BE2C (cell line): ENCODE results near the gene KL.

Experiments used
- DNase-seq: peaks from one replicate; pipeline ENCODE4 v3.0.0-alpha.2; 2020
- H3K27me3 ChIP-seq: fragments of 250-450 bp; sonication (Bioruptor Pico); 2 replicates; pipeline ENCODE4 v1.5.1; 2020; ENCODE audit warnings: mild to moderate bottlenecking
- H3K36me3 ChIP-seq: fragments of 250-450 bp; sonication (Bioruptor Pico); 2 replicates; pipeline ENCODE4 v1.5.1; 2020; ENCODE audit warnings: mild to moderate bottlenecking
- H3K4me1 ChIP-seq: fragments of 250-450 bp; sonication (Bioruptor Pico); 2 replicates; pipeline ENCODE4 v1.5.1; 2020
- H3K4me3 ChIP-seq: 2 replicates; pipeline ENCODE4 v1.5.1; 2011; ENCODE audit warnings: low read depth, low read length
- H3K9me3 ChIP-seq: fragments of 250-450 bp; sonication (Bioruptor Pico); 2 replicates; pipeline ENCODE4 v1.5.1; 2020
- CTCF ChIP-seq: IDR thresholded peaks from 2 replicates; pipeline ENCODE4 v1.5.1; 2012; ENCODE audit warnings: mild to moderate bottlenecking, low read depth, low read length

The KL gene

GRCh38 chr13:32976056-32976805, 40.0 kb upstream of the KL start:
- peaks cover 7% of the 10 kb centered on the region for H3K4me1 ChIP-seq
- H3K9me3 ChIP-seq, result no peaks in the 10 kb centered on the region
- H3K4me3 ChIP-seq, result no peak overlapping the region
- TF ChIP-seq CTCF, result no peak
- no peaks in the 10 kb centered on the region for H3K27me3 ChIP-seq
- no peaks in the 10 kb centered on the region for H3K36me3 ChIP-seq
- peak; percentile 28 for DNase-seq

- TF ChIP-seq CTCF, result no peak
- no peak for DNase-seq
- no peak overlapping the region for H3K4me3 ChIP-seq
- H3K9me3 ChIP-seq, result no peaks in the 10 kb centered on the region
- no peaks in the 10 kb centered on the region for H3K36me3 ChIP-seq
- peaks cover 7% of the 10 kb centered on the region for H3K4me1 ChIP-seq
- H3K27me3 ChIP-seq, result no peaks in the 10 kb centered on the region
These were observed 39.3 kb upstream of the KL start for GRCh38 chr13:32976912-32977311.

- DNase-seq, result no peak
- H3K27me3 ChIP-seq, result no peaks in the 10 kb centered on the region
- TF ChIP-seq CTCF, result no peak
- no peaks in the 10 kb centered on the region for H3K36me3 ChIP-seq
- no peak overlapping the region for H3K4me3 ChIP-seq
- no peaks in the 10 kb centered on the region for H3K9me3 ChIP-seq
- H3K4me1 ChIP-seq, result peaks cover 7% of the 10 kb centered on the region
These were observed 38.9 kb upstream of the KL start for GRCh38 chr13:32977321-32977720.

- no peak overlapping the region for H3K4me3 ChIP-seq
- no peaks in the 10 kb centered on the region for H3K36me3 ChIP-seq
- no peaks in the 10 kb centered on the region for H3K9me3 ChIP-seq
- no peak for TF ChIP-seq CTCF
- DNase-seq, result no peak
- peaks cover 7% of the 10 kb centered on the region for H3K4me1 ChIP-seq
- H3K27me3 ChIP-seq, result no peaks in the 10 kb centered on the region
These were observed 37.9 kb upstream of the KL start for GRCh38 chr13:32978278-32978677.

GRCh38 chr13:32983058-32983457, 33.2 kb upstream of the KL start:
- no peak for TF ChIP-seq CTCF
- Histone ChIP-seq H3K9me3 (no peaks in the 10 kb centered on the region), H3K4me1 (no peaks in the 10 kb centered on the region), H3K4me3 (no peak overlapping the region), H3K36me3 (no peaks in the 10 kb centered on the region), H3K27me3 (no peaks in the 10 kb centered on the region)
- DNase-seq, result no peak

- TF ChIP-seq CTCF, result no peak
- no peaks in the 10 kb centered on the region for H3K4me1 ChIP-seq
- no peaks in the 10 kb centered on the region for H3K27me3 ChIP-seq
- H3K9me3 ChIP-seq, result no peaks in the 10 kb centered on the region
- no peak for DNase-seq
- H3K36me3 ChIP-seq, result no peaks in the 10 kb centered on the region
- H3K4me3 ChIP-seq, result no peak overlapping the region
These were observed 31.2 kb upstream of the KL start for GRCh38 chr13:32984857-32985626.
